B cell (primary cell): ENCODE data around the gene DTHD1.

Experiments
- CTCF ChIP-seq: fragments of 200-600 bp; IDR thresholded peaks from one replicate; pipeline ENCODE4 v1.8.0; 2022; ENCODE audit warnings: antibody characterized with exemption, mild to moderate bottlenecking
- EZH2 ChIP-seq: IDR thresholded peaks from 2 replicates; pipeline ENCODE4 v1.6.1; 2012; ENCODE audit warnings: borderline replicate concordance, low read depth, mild to moderate bottlenecking, moderate library complexity, low read length; ENCODE audit not compliant: insufficient read depth, poor library complexity, severe bottlenecking

DNA sequence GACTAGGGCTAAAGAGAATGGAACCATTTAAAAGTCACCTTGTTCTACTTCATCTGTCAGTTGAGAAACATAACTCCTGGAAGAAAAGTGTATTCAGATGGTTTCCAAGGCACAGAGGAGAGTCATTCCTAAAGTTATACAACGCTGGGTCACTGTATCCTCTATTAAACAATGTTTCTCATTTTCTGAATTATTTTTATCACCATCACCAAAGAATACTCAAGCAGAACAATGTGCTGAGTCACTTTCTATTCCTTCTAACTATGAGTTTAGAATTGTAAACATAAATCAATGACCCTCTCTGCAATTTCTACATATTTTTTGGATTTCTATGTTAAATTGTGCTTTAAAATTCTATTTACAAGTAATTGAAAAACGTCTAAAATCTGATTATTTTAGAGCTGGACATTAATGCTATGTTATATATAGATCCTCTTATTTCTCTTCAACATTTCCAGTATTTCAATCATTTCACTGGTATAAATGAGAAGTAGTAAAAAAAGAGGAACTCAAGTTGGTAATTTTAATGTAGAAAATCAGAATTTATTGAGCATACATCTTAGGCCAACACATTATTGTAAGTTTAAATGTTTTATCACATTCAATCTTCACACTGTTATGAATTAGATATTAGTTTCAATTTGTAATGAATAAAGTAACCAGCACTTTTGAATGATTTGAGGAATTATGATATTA, 7.5 kb downstream of the DTHD1 start:
- TF ChIP-seq CTCF, result no peak
- TF ChIP-seq EZH2, result no peak
